GM23248 (cell line): Measurements from ENCODE around the gene LGALS8.

Source experiments
- EZH2 ChIP-seq: fragments of 200-600 bp; sonication (generic); IDR thresholded peaks from 2 replicates; pipeline ENCODE4 v1.6.1; 2018; ENCODE audit warnings: antibody characterized with exemption, mild to moderate bottlenecking; ENCODE audit not compliant: insufficient read depth, poor library complexity, severe bottlenecking
- EZH2phosphoT487 ChIP-seq: fragments of 200-600 bp; sonication (generic); IDR thresholded peaks from 2 replicates; pipeline ENCODE4 v1.6.1; 2018; ENCODE audit warnings: antibody characterized with exemption, moderate library complexity, mild to moderate bottlenecking, low read depth; ENCODE audit not compliant: insufficient read depth

DNA sequence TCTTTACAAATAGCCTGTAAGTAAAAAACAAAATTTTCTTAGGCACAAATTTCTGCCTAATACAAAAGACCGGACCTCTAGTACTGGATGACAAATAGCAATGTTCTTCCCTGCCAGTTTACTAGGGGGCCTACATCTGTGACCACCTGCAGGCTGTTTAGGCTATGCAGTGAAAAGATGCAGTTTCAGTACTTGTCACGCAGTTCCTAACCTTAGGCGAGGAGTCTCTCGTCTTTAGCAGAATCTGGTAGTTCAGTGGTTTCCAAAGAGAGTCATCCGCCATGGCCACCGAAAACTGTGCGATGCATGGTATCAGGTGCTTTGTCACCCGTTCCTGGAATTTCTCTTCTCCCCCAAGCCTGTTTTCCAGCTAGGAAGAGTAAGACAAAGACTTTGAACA is 29.6 kb downstream of the LGALS8 start:
- TF ChIP-seq EZH2 = no peak
- no peak for TF ChIP-seq EZH2phosphoT487
